Activated T-cell treated with anti-CD3 and anti-CD28 coated beads for 1 hour (primary cell): ENCODE data around the gene STARD10.
A peak's percentile ranks its signal among the peaks of the same experiment; 100 is the strongest.
"Not testable (repeated sequence)": the region's sequence is repeated elsewhere in the genome, so short reads cannot be mapped to it uniquely, and the experiment has no call there.

ENCODE experiments used
- DNase-seq: peaks from one replicate; pipeline ENCODE4 v3.0.0-alpha.2; 2020; ENCODE audit warnings: low read depth

Gene STARD10

GRCh38 chr11:72793425-72794367, at the start of gene STARD10:
STARD10 (minus strand) TSS chr11:72794047; CDS start chr11:72781181, 12,866 bp downstream.
- DNase-seq, result peak; percentile 96

GRCh38 chr11:72842653-72843330, 48.9 kb upstream of the STARD10 start:
- no peak for DNase-seq

- no peak for DNase-seq
Measured at GRCh38 chr11:72842126-72842525, 48.3 kb upstream of the STARD10 start.

GRCh38 chr11:72841397-72841796, 47.5 kb upstream of the STARD10 start:
- no peak for DNase-seq

GRCh38 chr11:72840780-72841179, 46.9 kb upstream of the STARD10 start:
- no peak for DNase-seq

- no peak for DNase-seq
Measured at GRCh38 chr11:72838691-72839305, 45.0 kb upstream of the STARD10 start.

GRCh38 chr11:72836111-72836510, 42.3 kb upstream of the STARD10 start:
- DNase-seq, result no peak

- no peak for DNase-seq
Measured at GRCh38 chr11:72834905-72835304, 41.1 kb upstream of the STARD10 start.

- no peak for DNase-seq
Measured at GRCh38 chr11:72833811-72834493, 40.1 kb upstream of the STARD10 start.

- DNase-seq, result no peak
Measured at GRCh38 chr11:72833083-72833733, 39.4 kb upstream of the STARD10 start.

- no peak for DNase-seq
Measured at GRCh38 chr11:72832301-72833082, 38.6 kb upstream of the STARD10 start.

- peak; percentile 46 for DNase-seq
Measured at GRCh38 chr11:72831521-72832300, 37.9 kb upstream of the STARD10 start.

- DNase-seq, result no peak
Measured at GRCh38 chr11:72829884-72830533, 36.2 kb upstream of the STARD10 start.

GRCh38 chr11:72829178-72829577, 35.3 kb upstream of the STARD10 start:
- DNase-seq, result no peak

- DNase-seq, result no peak
Measured at GRCh38 chr11:72828692-72829101, 34.9 kb upstream of the STARD10 start.

- no peak for DNase-seq
Measured at GRCh38 chr11:72828081-72828567, 34.3 kb upstream of the STARD10 start.

GRCh38 chr11:72827656-72828055, 33.8 kb upstream of the STARD10 start:
- DNase-seq, result not testable (repeated sequence)

- DNase-seq, result no peak
Measured at GRCh38 chr11:72826942-72827480, 33.2 kb upstream of the STARD10 start.
